Gastroesophageal sphincter (tissue), 4 donors: ENCODE data around the gene HOGA1. TPM values are rescaled to one million over a fixed set of nuclear protein-coding genes. Genes with fewer than 3 reads are reported as not detected.

Experiments
- ATAC-seq: fragments of 150-250 bp; one replicate; pipeline ENCODE4 v1.9.1; 2016; ENCODE audit warnings: mild to moderate bottlenecking, moderate library complexity
- H3K27ac ChIP-seq, 4 donors: fragments of 200-600 bp; sonication (generic) in 3 of 4; 1 replicate in 3 of 4; 2 replicates in 1 of 4; pipeline ENCODE4 v1.5.1; 2016 to 2019
- H3K27me3 ChIP-seq: fragments of 200-600 bp; sonication (generic); one replicate; pipeline ENCODE4 v1.5.1; 2019
- H3K36me3 ChIP-seq, 2 donors: fragments of 200-600 bp; sonication (generic); one replicate each; pipeline ENCODE4 v1.5.1; 2019; ENCODE audit warnings: control low read depth in 1 of 2
- H3K4me1 ChIP-seq, 3 donors: fragments of 200-600 bp; sonication (generic); 1 replicate in 2 of 3; 2 replicates in 1 of 3; pipeline ENCODE4 v1.5.1; 2016 to 2019; ENCODE audit warnings: control low read depth in 2 of 3
- H3K4me3 ChIP-seq, 2 donors: fragments of 200-600 bp; sonication (generic); one replicate each; pipeline ENCODE4 v1.5.1; 2019; ENCODE audit warnings: mild to moderate bottlenecking in 1 of 2, moderate library complexity in 1 of 2
- H3K9me3 ChIP-seq, 3 donors: fragments of 200-600 bp; sonication (generic); one replicate each; pipeline ENCODE4 v1.5.1; 2017 to 2019; ENCODE audit warnings: control low read depth in 2 of 3
- CTCF ChIP-seq, 4 experiments: fragments of 200-600 bp in 2 of 4; fragments of 450-650 bp in 2 of 4; sonication (generic) in 1 of 4; IDR thresholded peaks; one replicate each; pipeline ENCODE4 v1.5.1; 2017 to 2019; ENCODE audit warnings: antibody characterized with exemption in 4 of 4, mild to moderate bottlenecking in 2 of 4, moderate library complexity in 2 of 4
- EP300 ChIP-seq: sonication (generic); formaldehyde crosslinking; IDR thresholded peaks from one replicate; pipeline ENCODE4 v1.6.1; 2017; ENCODE audit warnings: antibody characterized with exemption, mild to moderate bottlenecking
- POLR2A ChIP-seq, 2 donors: fragments of 450-650 bp; IDR thresholded peaks; one replicate each; pipeline ENCODE4 v1.6.1; 2017; ENCODE audit warnings: antibody characterized with exemption in 2 of 2, mild to moderate bottlenecking in 2 of 2, moderate library complexity in 1 of 2
- POLR2AphosphoS5 ChIP-seq: sonication (generic); formaldehyde crosslinking; IDR thresholded peaks from one replicate; pipeline ENCODE4 v1.6.1; 2017; ENCODE audit warnings: antibody characterized with exemption
- WGBS, 2 donors: methylation state at CpG; one replicate each; pipeline ENCODE4 v1.1.5; 2018; ENCODE audit warnings: low coverage in 1 of 2; 5-methylcytosine and 5-hydroxymethylcytosine counted together
- total RNA-seq, 4 donors: library from RNA; depleted of rRNA; stranded (reverse); fragments of >200 nt; gene quantifications; one replicate each; pipeline ENCODE4 v1.1.0, GENCODE V29; 2016

HOGA1 gene
- total RNA-seq, 4 donors from 2014 or later: 0.62 to 2.5 (median 1.1) TPM

- ATAC-seq: no peak
These were observed 13.9 kb upstream of the HOGA1 start for GRCh38 chr10:97570146-97570788.

GRCh38 chr10:97570789-97571471 is 13.3 kb upstream of the HOGA1 start:
- Histone ChIP-seq H3K27me3 (no peaks in the 10 kb centered on the region), H3K4me3 (no peak overlapping the region), H3K4me1 (peaks cover 0 to 24% (median 8%) of the 10 kb centered on the region in 3 donors), H3K27ac (no peak overlapping the region), H3K36me3 (peaks cover 0 to 41% of the 10 kb centered on the region in 2 donors), H3K9me3 (no peaks in the 10 kb centered on the region)
- TF ChIP-seq POLR2AphosphoS5 (no peak), CTCF (IDR thresholded peaks at IDR 0.05) (no peak), EP300 (no peak), POLR2A (IDR thresholded peaks at IDR 0.05) (no peak)
- WGBS, 2 donors: no CpG with 5 or more reads among the region's 5 CpGs
- no peak for ATAC-seq

More at GRCh38 chr10:97570146-97570788, 13.9 kb upstream of the HOGA1 start:
- no peaks in the 10 kb centered on the region for H3K9me3 ChIP-seq
- no peak overlapping the region for H3K4me3 ChIP-seq
- peaks cover 0 to 41% of the 10 kb centered on the region in 2 donors for H3K36me3 ChIP-seq
- H3K4me1 ChIP-seq: peaks cover 0 to 24% (median 8%) of the 10 kb centered on the region in 3 donors
- H3K27ac ChIP-seq: no peak overlapping the region
- H3K27me3 ChIP-seq: no peaks in the 10 kb centered on the region
- TF ChIP-seq POLR2AphosphoS5 (no peak), POLR2A (IDR thresholded peaks at IDR 0.05) (no peak), CTCF (IDR thresholded peaks at IDR 0.05) (no peak), EP300 (no peak)
- 100% methylated on average over 2 of the region's 33 CpGs; no CpG with 5 or more reads in 1 of the 2 donors for WGBS, 2 donors

DNA sequence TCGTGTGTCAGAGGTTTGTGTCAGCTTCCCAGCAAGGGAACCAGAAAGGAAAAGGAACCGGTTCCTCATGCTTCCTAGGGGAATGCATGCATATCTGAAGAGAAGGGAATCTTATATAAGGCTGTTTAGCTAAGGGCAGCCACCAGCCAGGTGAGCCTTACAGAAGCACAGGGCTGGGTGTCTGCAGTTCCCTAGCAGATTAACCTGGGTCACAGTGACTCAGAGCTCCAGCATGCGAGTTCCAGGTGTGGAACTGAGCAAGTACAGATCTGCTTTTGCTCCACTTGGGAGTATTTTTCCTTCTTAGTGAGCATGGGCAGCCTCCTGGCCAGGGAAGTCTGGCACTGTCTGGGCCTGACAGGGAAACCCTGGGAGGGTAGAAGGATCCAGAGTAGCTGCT is 12.6 kb upstream of the HOGA1 start:
- Histone ChIP-seq H3K4me1 (peaks cover 0 to 24% (median 8%) of the 10 kb centered on the region in 3 donors), H3K27ac (peak overlapping the region in 1 of 4 donors; percentile 88), H3K9me3 (no peaks in the 10 kb centered on the region), H3K36me3 (peaks cover 0 to 41% of the 10 kb centered on the region in 2 donors), H3K27me3 (no peaks in the 10 kb centered on the region), H3K4me3 (no peak overlapping the region)
- no peak for ATAC-seq
- TF ChIP-seq CTCF (IDR thresholded peaks at IDR 0.05): no peak
- 88% methylated on average over 2 of the region's 3 CpGs; no CpG with 5 or more reads in 1 of the 2 donors for WGBS, 2 donors

DNA sequence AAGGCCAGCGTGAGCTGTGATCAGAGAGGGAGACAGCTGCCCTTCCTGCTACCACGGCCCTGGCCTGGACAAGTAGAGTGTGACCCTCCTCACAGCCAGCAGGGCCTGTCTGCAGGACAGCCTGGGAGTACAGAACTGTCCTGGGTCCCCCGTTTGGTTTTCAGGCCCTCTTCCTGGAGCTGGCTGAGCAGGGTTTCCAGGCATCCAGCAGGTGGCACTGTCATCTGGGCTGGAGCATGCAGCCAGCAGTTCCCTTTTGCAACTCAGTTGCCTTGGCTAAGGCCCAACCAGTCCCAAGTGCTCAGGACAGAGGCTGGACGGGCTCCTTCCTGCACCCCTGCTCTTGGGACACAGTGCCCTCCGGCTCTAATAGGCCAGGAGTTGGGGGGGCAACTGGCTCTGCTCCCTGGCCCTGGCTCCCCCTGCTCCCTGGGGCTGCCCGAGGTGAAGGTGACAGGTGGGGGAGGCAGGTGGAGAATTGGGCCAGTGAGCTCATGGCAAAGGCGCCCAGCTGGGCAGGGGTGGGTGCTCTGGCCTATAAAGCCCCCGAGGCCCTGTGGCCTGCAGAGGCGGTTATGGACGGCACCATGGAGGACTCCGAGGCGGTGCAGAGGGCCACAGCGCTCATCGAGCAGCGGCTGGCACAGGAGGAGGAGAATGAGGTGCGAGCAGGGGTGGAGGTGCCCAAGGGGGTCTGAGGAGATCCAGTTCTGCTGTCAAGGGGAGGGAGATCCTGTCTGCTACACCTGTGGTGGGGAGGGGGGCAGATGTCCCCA is 11.8 kb upstream of the HOGA1 start, which contains the start of gene ANKRD2:
ANKRD2 (plus strand) TSS at position 566 of the 776 bp plus-strand sequence; CDS start at position 576, 10 bp downstream.
- peak; percentile 73 for ATAC-seq
- H3K36me3 ChIP-seq: peaks cover 0 to 41% of the 10 kb centered on the region in 2 donors
- TF ChIP-seq CTCF (IDR thresholded peaks at IDR 0.05): peak in 3 of 4 experiments; percentile 88 to 93 (median 90)
- no peak for TF ChIP-seq EP300
- no peak for TF ChIP-seq POLR2A (IDR thresholded peaks at IDR 0.05)
- peak; percentile 29 for TF ChIP-seq POLR2AphosphoS5
- H3K9me3 ChIP-seq: no peaks in the 10 kb centered on the region
- peak within 1 kb of the TSS in 2 of 4 donors; percentile 62 to 88 for H3K27ac ChIP-seq
- no peaks in the 10 kb centered on the region for H3K27me3 ChIP-seq
- peaks cover 0 to 24% (median 8%) of the 10 kb centered on the region in 3 donors for H3K4me1 ChIP-seq
- WGBS, 2 donors: no CpG with 5 or more reads among the region's 16 CpGs
- no peak within 1 kb of the TSS for H3K4me3 ChIP-seq
